Pancreas (tissue), 10 donors: Measurements from ENCODE around the gene ETNK2. TPM values are rescaled to one million over a fixed set of nuclear protein-coding genes. Genes with fewer than 3 reads are reported as not detected.

ENCODE experiments used
- ATAC-seq, 4 donors: fragments of 200-7000 bp; cut with Tn5 transposase; one replicate each; pipeline versions ENCODE4 v1.8.0 to v1.9.1; 2020; ENCODE audit warnings: mild to moderate bottlenecking in 4 of 4, moderate library complexity in 4 of 4
- DNase-seq, 6 donors: peaks; one replicate each; pipeline ENCODE4 v3.0.0-alpha.2; 2020
- FAIRE-seq: peaks from 2 replicates; lab custom pipeline; 2012; peaks lifted over from hg19 to GRCh38; lab: Jason Lieb, UNC
- H3K27ac ChIP-seq, 4 donors: fragments of 200-600 bp; sonication (generic); 1 replicate in 3 of 4; 2 replicates in 1 of 4; pipeline versions ENCODE4 v1.5.0 to v1.8.0; 2020
- H3K27me3 ChIP-seq, 4 donors: fragments of 200-600 bp; one replicate each; pipeline ENCODE4 v1.8.0; 2021
- H3K36me3 ChIP-seq, 3 donors: fragments of 200-600 bp; sonication (generic) in 1 of 3; one replicate each; pipeline versions ENCODE4 v1.5.0 to v1.8.0; 2020 to 2021
- H3K4me1 ChIP-seq, 3 donors: fragments of 200-600 bp; one replicate each; pipeline ENCODE4 v1.8.0; 2021
- H3K4me3 ChIP-seq, 4 donors: fragments of 200-600 bp; sonication (generic) in 2 of 4; one replicate each; pipeline versions ENCODE4 v1.5.0 to v1.8.0; 2020 to 2021
- H3K9me3 ChIP-seq, 4 donors: fragments of 200-600 bp; one replicate each; pipeline ENCODE4 v1.8.0; 2021
- CTCF ChIP-seq, 4 donors: fragments of 200-600 bp; sonication (generic) in 3 of 4; IDR thresholded peaks; one replicate each; pipeline versions ENCODE4 v1.5.0 to v1.8.0; 2021; ENCODE audit warnings: antibody characterized with exemption in 4 of 4
- WGBS, 2 donors: extraction: QIAGEN DNeasy Blood & Tissue Kit; methylation state at CpG; one replicate each; pipeline ENCODE4 v1.1.7; 2013; 5-methylcytosine and 5-hydroxymethylcytosine counted together
- intact Hi-C, 3 donors: fragments of 100-400 bp; cut with DNase I; formaldehyde crosslinking; loops; one replicate each; pipeline versions ENCODE4 v1.11.1 to v1.14.2; 2022
- polyA plus RNA-seq, 2 donors: library from polyadenylated mRNA; stranded (reverse); fragments of 200-250 nt; gene quantifications; one replicate each; pipeline ENCODE4 v1.2.3, GENCODE V29; 2013
- total RNA-seq, 6 donors: library from RNA; stranded (reverse); fragmentation: NEBNext Ultra II Directional in 4 of 6; extraction: Animal tissue kit (Norgen Biotek cat#: 25700) in 4 of 6; gene quantifications; one replicate each; pipeline versions ENCODE4 v1.2.1 to v1.2.4, GENCODE V29; 2021 to 2023
- donor health status: healthy with polysubstance abuse.
- donor health status: DM: no; HTN: no; CAD: no; lungs with moderate emphysema.
- donor health status: DM: no; HTN: no; CAD: no.
- donor health status: control.
- donor health status: control.
- donor health status: Bipolar disorder and iron deficiency.
- donor health status: DM: yes; HTN: yes; CAD: no.
- donor health status: DM: no; HTN: no; CAD: no.
- donor health status: DM: no; HTN: no; CAD: no.
- donor health status: DM: yes; HTN: yes; CAD: no.

ETNK2 gene
- total and polyA plus RNA-seq, 8 donors: 3.8 to 15.5 (median 6.9) TPM

- FAIRE-seq: no peak
- intact Hi-C loops: no loop called here
Observed at GRCh38 chr1:204081791-204082513, 69.9 kb downstream of the ETNK2 start.

GRCh38 chr1:204081164-204081790 lies 70.6 kb downstream of the ETNK2 start:
- Histone ChIP-seq H3K4me1 (peaks cover 57 to 78% (median 76%) of the 10 kb centered on the region in 3 donors), H3K9me3 (no peaks in the 10 kb centered on the region), H3K27me3 (no peaks in the 10 kb centered on the region), H3K36me3 (no peaks in the 10 kb centered on the region), H3K27ac (peak overlapping the region; percentile 22 to 94 (median 84)), H3K4me3 (no peak overlapping the region)
- TF ChIP-seq CTCF (IDR thresholded peaks at IDR 0.05): no peak
- intact Hi-C loops: no loop called here
- 36 to 38% methylated on average over 13 of the region's 13 CpGs for WGBS, 2 donors
- DNase-seq (no peak), ATAC-seq (no peak), FAIRE-seq (no peak)

More at GRCh38 chr1:204081791-204082513, 69.9 kb downstream of the ETNK2 start:
- WGBS, 2 donors: 81% methylated on average over 7 of the region's 8 CpGs
- ATAC-seq: no peak
- Histone ChIP-seq H3K27ac (peak overlapping the region; percentile 80 to 94 (median 91)), H3K4me3 (no peak overlapping the region), H3K27me3 (no peaks in the 10 kb centered on the region), H3K9me3 (no peaks in the 10 kb centered on the region), H3K36me3 (no peaks in the 10 kb centered on the region), H3K4me1 (peaks cover 60 to 80% (median 76%) of the 10 kb centered on the region in 3 donors)
- no peak for DNase-seq
- TF ChIP-seq CTCF (IDR thresholded peaks at IDR 0.05): no peak

Other genes with a start within 250 kb of the ETNK2 start
- gene SOX13, start 78.9 kb downstream of the ETNK2 start, total RNA-seq: 10 to 100 TPM; 12.0 to 27.2 (median 18.0) TPM
- gene SOX13, start 78.9 kb downstream of the ETNK2 start, polyA plus RNA-seq: 10 to 100 TPM; 16.9 to 17.1 TPM
- gene REN, start 14.3 kb upstream of the ETNK2 start, total RNA-seq: not detected
- gene REN, start 14.3 kb upstream of the ETNK2 start, polyA plus RNA-seq: under 1 TPM in 1 of 2 donors, not detected in 1; 0.28 TPM
- 1 to 10 TPM in 1 of 6 donors, under 1 TPM in 1, not detected in 4; 0.69 to 2.8 TPM for gene KISS1, start 44.4 kb upstream of the ETNK2 start, total RNA-seq
- gene KISS1, start 44.4 kb upstream of the ETNK2 start, polyA plus RNA-seq: 1 to 10 TPM; 5.1 to 5.2 TPM
- 1 to 10 TPM; 6.0 to 9.1 (median 7.4) TPM for gene GOLT1A, start 61.9 kb upstream of the ETNK2 start, total RNA-seq
- gene GOLT1A, start 61.9 kb upstream of the ETNK2 start, polyA plus RNA-seq: 10 to 100 TPM; 18.7 to 38.8 TPM
- gene PLEKHA6, start 207.9 kb upstream of the ETNK2 start, total RNA-seq: 10 to 100 TPM in 5 of 6 donors, 1 to 10 TPM in 1; 9.5 to 23.8 (median 15.0) TPM
- 10 to 100 TPM; 13.2 to 18.5 TPM for gene PLEKHA6, start 207.9 kb upstream of the ETNK2 start, polyA plus RNA-seq